Activated B cell treated with CpG ODN at 0.5 μM for 24 hours (primary cell): ENCODE data around the gene VWCE. TPM values are rescaled to one million over a fixed set of nuclear protein-coding genes. Genes with fewer than 3 reads are reported as not detected.

ENCODE experiments used
- ATAC-seq: fragments of 200-7000 bp; cut with Tn5 transposase; one replicate; pipeline ENCODE4 v1.10.0; 2021; ENCODE audit warnings: low read depth, mild to moderate bottlenecking, moderate library complexity
- CTCF ChIA-PET: fragments of 350-600 bp; sonication (Branson Sonifier 250); formaldehyde crosslinking; loops from one replicate; lab custom pipeline; 2021; ENCODE audit warnings: antibody characterized with exemption; lab: Charles Lee
- POLR2A ChIA-PET: fragments of 350-600 bp; sonication (Branson Sonifier 250); formaldehyde crosslinking; loops from one replicate; lab custom pipeline; 2021; ENCODE audit warnings: antibody characterized with exemption; lab: Charles Lee
- DNase-seq: peaks from one replicate; pipeline ENCODE4 v3.0.0; 2022
- H3K27ac Mint-ChIP-seq: one replicate; pipeline ENCODE4 v1.8.0; 2020; ENCODE audit warnings: mixed read lengths
- H3K27me3 Mint-ChIP-seq: one replicate; pipeline ENCODE4 v1.8.0; 2021; ENCODE audit warnings: mixed read lengths
- H3K36me3 Mint-ChIP-seq: one replicate; pipeline ENCODE4 v1.8.0; 2021; ENCODE audit warnings: low read depth, mixed read lengths
- H3K4me1 Mint-ChIP-seq: one replicate; pipeline ENCODE4 v1.8.0; 2021; ENCODE audit warnings: mixed read lengths
- H3K4me3 Mint-ChIP-seq: one replicate; pipeline ENCODE4 v1.8.0; 2020; ENCODE audit warnings: mild to moderate bottlenecking, mixed read lengths
- H3K9me3 Mint-ChIP-seq: one replicate; pipeline ENCODE4 v1.8.0; 2020; ENCODE audit warnings: mixed read lengths
- CTCF ChIP-seq: fragments of 200-600 bp; IDR thresholded peaks from one replicate; pipeline ENCODE4 v1.8.0; 2022; ENCODE audit warnings: antibody characterized with exemption, mild to moderate bottlenecking
- intact Hi-C: fragments of 100-400 bp; cut with micrococcal nuclease; formaldehyde crosslinking; loops from one replicate; pipeline ENCODE4 v1.15.1; 2024
- total RNA-seq: library from RNA; stranded (reverse); gene quantifications from 2 replicates; pipeline ENCODE4 v1.2.3, GENCODE V29; 2022

The VWCE gene
- total RNA-seq, 1 donor from 2014 or later: 1.3 TPM

DNA sequence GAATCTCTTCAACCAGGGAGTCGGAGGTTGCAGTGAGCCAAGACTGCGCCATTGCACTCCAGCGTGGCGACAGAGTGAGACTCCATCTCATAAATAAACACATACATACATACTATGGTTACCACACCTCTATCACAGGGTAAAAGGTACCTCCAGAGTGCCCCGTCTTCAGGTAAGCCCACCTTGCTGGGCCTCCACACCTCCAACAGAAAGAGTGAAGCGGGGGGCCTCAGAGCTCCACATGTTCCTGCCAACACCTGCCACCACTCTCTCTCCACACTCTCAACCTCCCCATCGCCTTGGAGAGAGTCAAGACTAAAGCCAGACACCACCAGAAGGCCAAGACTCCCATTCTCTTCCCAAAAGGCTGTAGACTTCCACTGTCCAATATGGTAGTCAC is 10.3 kb upstream of the VWCE start:
- Mint-ChIP-seq H3K27me3 (no peaks in the 10 kb centered on the region), H3K4me3 (no peak overlapping the region), H3K9me3 (no peaks in the 10 kb centered on the region), H3K36me3 (peaks cover 51% of the 10 kb centered on the region), H3K27ac (no peak overlapping the region), H3K4me1 (no peaks in the 10 kb centered on the region)
- ChIA-PET POLR2A (no interaction called here), CTCF (no interaction called here)
- DNase-seq (no peak), ATAC-seq (no peak)
- no peak for TF ChIP-seq CTCF
- intact Hi-C loops: no loop called here

DNA sequence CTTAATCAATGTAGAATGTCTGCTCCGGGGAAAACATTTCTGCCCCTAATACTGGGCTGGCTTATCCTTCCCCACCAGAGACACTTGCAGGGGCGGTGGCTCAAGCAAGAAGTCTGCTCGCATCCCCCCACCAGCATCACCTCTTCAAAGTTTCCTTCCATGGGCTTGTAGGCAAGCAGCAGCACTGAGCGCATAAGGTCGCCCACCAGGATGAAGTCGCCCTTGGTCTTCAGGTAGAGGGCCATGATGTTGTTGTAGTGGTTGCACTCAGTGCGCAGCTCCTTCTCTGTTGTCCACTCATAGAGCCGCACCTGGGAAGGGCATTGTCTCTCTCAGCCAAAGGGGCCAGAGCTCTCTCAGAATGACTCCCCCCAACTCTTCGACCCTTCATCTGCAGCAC is 8.6 kb upstream of the VWCE start:
- no peak overlapping the region for H3K4me3 Mint-ChIP-seq
- peaks cover 67% of the 10 kb centered on the region for H3K36me3 Mint-ChIP-seq
- no peak for DNase-seq
- H3K9me3 Mint-ChIP-seq: no peaks in the 10 kb centered on the region
- ChIA-PET POLR2A (no interaction called here), CTCF (no interaction called here)
- ATAC-seq: no peak
- H3K4me1 Mint-ChIP-seq: no peaks in the 10 kb centered on the region
- intact Hi-C loops: no loop called here
- TF ChIP-seq CTCF: no peak
- no peaks in the 10 kb centered on the region for H3K27me3 Mint-ChIP-seq
- no peak overlapping the region for H3K27ac Mint-ChIP-seq

DNA sequence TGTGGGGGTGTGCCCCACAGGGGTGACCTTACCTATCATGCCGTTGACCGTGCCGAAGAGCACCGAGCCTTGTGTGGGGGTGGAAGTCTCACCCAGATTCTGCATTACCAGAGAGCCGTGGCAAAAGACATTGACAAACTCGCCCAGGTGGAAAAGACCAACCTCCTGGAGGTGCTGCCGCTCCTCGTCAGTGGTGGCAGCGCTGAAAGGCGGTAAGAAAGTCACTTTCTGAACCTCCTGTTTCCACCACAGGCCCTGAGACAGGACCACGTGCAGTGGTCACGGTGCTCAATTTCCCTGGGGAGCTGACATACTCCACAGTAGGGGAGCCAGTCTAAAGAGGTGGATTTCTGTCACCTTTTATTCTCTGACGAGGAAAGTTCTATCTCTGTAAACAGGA is 7.4 kb upstream of the VWCE start:
- Mint-ChIP-seq H3K4me1 (no peaks in the 10 kb centered on the region), H3K36me3 (peaks cover 75% of the 10 kb centered on the region), H3K4me3 (no peak overlapping the region), H3K9me3 (no peaks in the 10 kb centered on the region), H3K27ac (no peak overlapping the region), H3K27me3 (no peaks in the 10 kb centered on the region)
- intact Hi-C loops: no loop called here
- no peak for DNase-seq
- ChIA-PET CTCF (interaction anchor here (1.4 kb wide), 1 partner anchor 471 kb away, joined by 4 read pairs; no protein-coding TSS in a partner anchor), POLR2A (no interaction called here)
- TF ChIP-seq CTCF: no peak
- ATAC-seq: no peak

DNA sequence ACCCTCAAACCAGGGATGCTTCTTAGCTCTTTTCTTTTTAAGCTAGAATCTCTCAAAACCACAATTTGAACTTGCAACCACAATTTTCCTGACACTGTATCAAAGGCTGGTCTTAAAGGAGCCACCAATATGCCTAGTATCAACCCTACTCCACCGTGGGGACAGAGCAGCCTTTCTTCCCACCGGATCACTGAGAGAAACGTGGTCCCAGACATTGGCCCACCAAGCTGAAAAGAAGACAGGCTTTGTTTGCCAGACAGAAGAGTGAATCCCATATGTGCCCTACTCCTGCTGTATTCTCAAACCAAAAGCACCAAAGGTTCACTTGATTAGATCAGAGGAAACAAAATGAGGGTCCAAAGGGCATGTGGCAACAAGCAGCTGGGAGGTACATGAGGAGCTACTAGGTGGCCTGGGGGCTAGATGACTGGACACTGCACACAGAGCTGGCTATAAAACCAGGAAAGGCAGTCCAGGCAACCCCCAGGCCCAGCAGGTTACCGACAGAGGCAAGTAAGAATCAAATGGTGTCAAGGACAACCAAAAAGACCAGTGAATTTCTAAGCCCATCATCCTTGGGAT is 3.6 kb upstream of the VWCE start:
- Mint-ChIP-seq H3K4me3 (no peak overlapping the region), H3K27me3 (peaks cover 2% of the 10 kb centered on the region), H3K27ac (no peak overlapping the region), H3K9me3 (no peaks in the 10 kb centered on the region), H3K36me3 (peaks cover 63% of the 10 kb centered on the region), H3K4me1 (peaks cover 5% of the 10 kb centered on the region)
- intact Hi-C loops: loop anchor here (10.0 kb wide), 1 partner anchor 286 kb away; the partner anchor contains the start of gene SYT7
- ATAC-seq: no peak
- ChIA-PET CTCF (no interaction called here), POLR2A (interaction anchor here (0.6 kb wide), 2 partner anchors 94 to 431 kb away, joined by 3 read pairs; partner anchors contain the start of gene TMEM216)
- no peak for TF ChIP-seq CTCF
- no peak for DNase-seq

GRCh38 chr11:61297746-61298145 is 2.6 kb upstream of the VWCE start:
- DNase-seq (no peak), ATAC-seq (no peak)
- intact Hi-C loops: loop anchor here (10.0 kb wide), 1 partner anchor 287 kb away; the partner anchor contains the start of gene SYT7
- ChIA-PET CTCF (no interaction called here), POLR2A (no interaction called here)
- Mint-ChIP-seq H3K36me3 (peaks cover 53% of the 10 kb centered on the region), H3K9me3 (no peaks in the 10 kb centered on the region), H3K4me3 (no peak overlapping the region), H3K27me3 (peaks cover 6% of the 10 kb centered on the region), H3K27ac (no peak overlapping the region), H3K4me1 (peaks cover 9% of the 10 kb centered on the region)
- no peak for TF ChIP-seq CTCF
